K562 (cell line): Measurements from ENCODE around the gene SLC35E1. TPM values are rescaled to one million over a fixed set of nuclear protein-coding genes. Genes with fewer than 3 reads are reported as not detected.

ENCODE experiments used
- ARID3B ChIP-seq: fragments of 250-450 bp; sonication (Bioruptor Pico); IDR thresholded peaks from 2 replicates; pipeline ENCODE4 v1.4.0; 2020; ENCODE audit warnings: borderline replicate concordance
- BRF1 ChIP-seq: IDR thresholded peaks from 3 replicates; pipeline ENCODE4 v1.6.1; 2011; ENCODE audit warnings: borderline replicate concordance, mild to moderate bottlenecking; ENCODE audit not compliant: insufficient read length; ENCODE audit errors: extremely low read depth
- CBX2 ChIP-seq: fragments of 200-600 bp; sonication (generic); IDR thresholded peaks from one replicate; pipeline ENCODE4 v1.6.1; 2012; ENCODE audit warnings: mild to moderate bottlenecking, low read length, inconsistent platforms; ENCODE audit not compliant: insufficient read depth, poor library complexity, severe bottlenecking
- CREBBP ChIP-seq: IDR thresholded peaks from one replicate; pipeline ENCODE4 v1.6.1; 2012; ENCODE audit warnings: low read depth, mild to moderate bottlenecking, control low read depth, inconsistent platforms, low read length
- KHSRP ChIP-seq: fragments of 450-650 bp; IDR thresholded peaks from 2 replicates; pipeline ENCODE4 v1.6.1; 2017
- MBD2 ChIP-seq: sonication (generic); IDR thresholded peaks from 2 replicates; pipeline ENCODE4 v1.6.1; 2016; ENCODE audit warnings: low read depth, borderline replicate concordance
- MXD1 ChIP-seq: fragments of 250-450 bp; sonication (Bioruptor Pico); IDR thresholded peaks from 2 replicates; pipeline ENCODE4 v1.8.0; 2021; ENCODE audit warnings: borderline replicate concordance, mild to moderate bottlenecking, moderate library complexity; ENCODE audit not compliant: poor library complexity, severe bottlenecking
- NFYB ChIP-seq: IDR thresholded peaks from 2 replicates; pipeline ENCODE4 v1.6.1; 2011; ENCODE audit warnings: mild to moderate bottlenecking, moderate library complexity; ENCODE audit not compliant: insufficient read length; ENCODE audit errors: extremely low read depth
- NR1H2 ChIP-seq: sonication (generic); formaldehyde crosslinking; IDR thresholded peaks from 2 replicates; pipeline ENCODE4 v1.4.0; 2020; ENCODE audit warnings: mild to moderate bottlenecking, missing genetic modification reagents
- NUFIP1 ChIP-seq: fragments of 450-650 bp; IDR thresholded peaks from 2 replicates; pipeline ENCODE4 v1.6.1; 2018; ENCODE audit not compliant: partially characterized antibody
- RCOR1 ChIP-seq, 2 experiments: IDR thresholded peaks; 2 replicates each; pipeline ENCODE4 v1.6.1; 2012; ENCODE audit warnings: low read depth in 2 of 2, low read length in 2 of 2, borderline replicate concordance in 1 of 2, improper control_type of control experiment in 1 of 2
- RERE ChIP-seq: sonication (generic); formaldehyde crosslinking; IDR thresholded peaks from 2 replicates; pipeline ENCODE4 v1.8.0; 2023; ENCODE audit warnings: missing genetic modification reagents, mild to moderate bottlenecking, borderline replicate concordance
- SMAD3 ChIP-seq: fragments of 450-650 bp; formaldehyde crosslinking; conservative IDR thresholded peaks from 2 replicates; pipeline ENCODE4 v1.4.0; 2020; ENCODE audit warnings: mild to moderate bottlenecking
- U2AF2 ChIP-seq: fragments of 200-400 bp; formaldehyde crosslinking; optimal IDR thresholded peaks from 2 replicates; pipeline ENCODE3; 2017; ENCODE audit warnings: low read depth, mild to moderate bottlenecking, low read length
- ZBTB2 ChIP-seq: fragments of 450-650 bp; IDR thresholded peaks from 2 replicates; pipeline ENCODE4 v1.6.1; 2016; ENCODE audit warnings: antibody characterized with exemption
- ZNF121 ChIP-seq: sonication (generic); formaldehyde crosslinking; conservative IDR thresholded peaks from 2 replicates; pipeline ENCODE4 v1.8.0; 2022; ENCODE audit warnings: missing genetic modification reagents
- ZNF444 ChIP-seq: fragments of 250-450 bp; sonication (Bioruptor Pico); IDR thresholded peaks from 2 replicates; pipeline ENCODE4 v1.4.0; 2020; ENCODE audit warnings: mild to moderate bottlenecking, moderate library complexity
- polyA plus RNA-seq, 8 experiments: library from polyadenylated mRNA; depleted of rRNA in 4 of 8; stranded (reverse) in 5 of 8; unstranded in 3 of 8; fragments of >200 nt; fragmentation: Nextera tagmentation in 2 of 8; fragmentation: Illumina TruSeq in 1 of 8; extraction: Ambion mirVana in 2 of 8; extraction: Trizol in 1 of 8; gene quantifications; 2 replicates each; pipeline versions ENCODE4 v1.2.1 to v1.2.3, GENCODE V29; 2011 to 2014; ENCODE audit warnings: inconsistent platforms in 1 of 8, missing spikeins in 1 of 8
- total RNA-seq, 7 experiments: library from RNA; depleted of rRNA in 6 of 7; stranded (reverse); fragments of >200 nt in 6 of 7; fragmentation: Illumina TruSeq in 2 of 7; extraction: Trizol in 2 of 7; gene quantifications; 2 replicates each; pipeline versions ENCODE4 v1.2.1 to v1.2.3, GENCODE V29; 2011 to 2021; ENCODE audit warnings: low replicate concordance in 1 of 7

SLC35E1 gene
- total and polyA plus RNA-seq, 9 of the 15 experiments (the other 6 are each of a cell fraction or from before 2014, with no cell fraction given) = 15.0 to 40.1 (median 25.7) TPM

- TF ChIP-seq ARID3B (CRISPR knock-in tag) = no peak
- peak; percentile 49; the same call in 1 of the 2 replicates for TF ChIP-seq MBD2
- no peak for TF ChIP-seq SMAD3 (CRISPR knock-in tag)
- TF ChIP-seq MXD1 (CRISPR knock-in tag) = no peak
- no peak for TF ChIP-seq BRF1
- TF ChIP-seq ZNF444 (CRISPR knock-in tag) = no peak
- TF ChIP-seq NR1H2 = no peak
- no peak for TF ChIP-seq NFYB
- TF ChIP-seq CREBBP = no peak
- no peak for TF ChIP-seq ZNF121
- no peak for TF ChIP-seq RERE (CRISPR knock-in tag)
- 0 out of 4 replicates have a peak, but pooled peaks of 1 of the 2 experiments have one; percentile 1 for TF ChIP-seq RCOR1 (IDR thresholded peaks at IDR 0.05; ENCODE audit: borderline replicate concordance in 1 of 2, low read depth in 2 of 2, low read length in 2 of 2)
- no peak for TF ChIP-seq CBX2
- no peak for TF ChIP-seq U2AF2
- TF ChIP-seq NUFIP1 = no peak
- TF ChIP-seq ZBTB2 = peak; percentile 91
- TF ChIP-seq KHSRP = no peak
These were observed 29.9 kb downstream of the SLC35E1 start, which contains the start of gene CHERP (continued) for GRCh38 chr19:16542045-16542909.
